ENCODE data around the gene RPL35A. TPM values are rescaled to one million over a fixed set of nuclear protein-coding genes. Genes with fewer than 3 reads are reported as not detected.
A peak's percentile ranks its signal among the peaks of the same experiment; 100 is the strongest.

RPL35A gene
- total and polyA plus RNA-seq, 9 of the 15 experiments (the other 6 are each of a cell fraction or from before 2014, with no cell fraction given) = 1,475 to 2,942 (median 2,367) TPM

DNA sequence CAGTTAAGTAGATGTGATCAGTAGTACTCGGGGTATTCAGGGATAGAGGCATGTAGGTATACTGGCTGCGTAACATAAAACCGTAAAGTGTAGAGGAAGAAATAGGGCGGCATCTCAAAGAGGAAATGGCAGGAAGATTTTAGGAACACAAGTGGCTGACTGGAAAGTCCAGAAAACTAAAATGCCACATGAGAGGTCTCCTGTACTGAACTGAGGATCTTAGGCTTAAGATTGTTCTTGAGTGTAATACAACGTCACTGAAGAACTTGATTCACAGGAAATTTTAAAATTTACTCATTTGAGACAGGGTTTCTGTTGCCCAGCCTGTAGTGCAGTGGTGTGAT lies 7.8 kb downstream of the RPL35A start:
- H3K4me3 ChIP-seq = no peak overlapping the region
- FAIRE-seq (no peak), DNase-seq (ENCODE audit: extremely low read depth in 1 of 4, low spot score in 3 of 4) (no peak), ATAC-seq (no peak)
- H3K4me2 ChIP-seq (ENCODE audit: insufficient read depth, low read length) = peak overlapping the region; percentile 99
- H4K20me1 ChIP-seq (replicated peaks; ENCODE audit: control insufficient read depth, insufficient read depth, low read length) = peaks cover 17% of the 10 kb centered on the region; the same call in 1 of the 2 replicates
- H3K9me1 ChIP-seq (ENCODE audit: control insufficient read depth, insufficient read depth, low read length) = no peaks in the 10 kb centered on the region
- H3K4me1 ChIP-seq (replicated peaks in 1 of 2; ENCODE audit: control insufficient read depth in 2 of 2, insufficient read depth in 2 of 2, low read length in 2 of 2) = peaks cover 34 to 37% of the 10 kb centered on the region in 2 experiments
- intact Hi-C loops (cut with micrococcal nuclease) = loop anchor here (10.0 kb wide), 1 partner anchor 223 kb away; the partner anchor contains the start of gene RUBCN
- ChIA-PET POLR2A (interaction anchor here (1.0 to 2.2 kb wide), 5 partner anchors 8 to 207 kb away, joined by 3 to 16 read pairs (median 5); partner anchors contain the start of gene RPL35A), CTCF (ENCODE audit: low intra/inter-chr PET ratio) (no interaction called here)
- WGBS (ENCODE audit: insufficient coverage, low coverage, missing lambda C conversion rate) = 19% methylated on average over 5 of the region's 5 CpGs
- peaks cover 74% of the 10 kb centered on the region for H3K79me2 ChIP-seq (ENCODE audit: control insufficient read depth, insufficient read depth, low read length)
- in situ Hi-C loops (cut with MboI) = no loop called here
- H3K27me3 ChIP-seq (ENCODE audit: control insufficient read depth in 2 of 2, insufficient read depth in 2 of 2, low read length in 2 of 2) = no peaks in the 10 kb centered on the region
- peak overlapping the region; percentile 53 to 89; a peak in 3 of 4 replicates for H3K9ac ChIP-seq (ENCODE audit: insufficient read depth in 1 of 2, low read depth in 2 of 2, low read length in 2 of 2)
- no TSS peak for BruUV-seq (replicated peaks)
- peak overlapping the region; percentile 91 for H3K27ac ChIP-seq (ENCODE audit: extremely low read depth, low read depth, low read length)
- H3K36me3 ChIP-seq (ENCODE audit: control insufficient read depth, insufficient read depth, low read length) = peaks cover 45% of the 10 kb centered on the region
- H2AFZ ChIP-seq (ENCODE audit: low read depth, low read length) = peak overlapping the region; percentile 49
- no peaks in the 10 kb centered on the region for H3K9me3 ChIP-seq (replicated peaks; ENCODE audit: control insufficient read depth, insufficient read depth, low read depth, low read length)
- no peak for TF ChIP-seq KDM4B (IDR thresholded peaks at IDR 0.05; ENCODE audit: borderline replicate concordance in 2 of 2, low read depth in 1 of 2)
- TF ChIP-seq, protein P1, sequence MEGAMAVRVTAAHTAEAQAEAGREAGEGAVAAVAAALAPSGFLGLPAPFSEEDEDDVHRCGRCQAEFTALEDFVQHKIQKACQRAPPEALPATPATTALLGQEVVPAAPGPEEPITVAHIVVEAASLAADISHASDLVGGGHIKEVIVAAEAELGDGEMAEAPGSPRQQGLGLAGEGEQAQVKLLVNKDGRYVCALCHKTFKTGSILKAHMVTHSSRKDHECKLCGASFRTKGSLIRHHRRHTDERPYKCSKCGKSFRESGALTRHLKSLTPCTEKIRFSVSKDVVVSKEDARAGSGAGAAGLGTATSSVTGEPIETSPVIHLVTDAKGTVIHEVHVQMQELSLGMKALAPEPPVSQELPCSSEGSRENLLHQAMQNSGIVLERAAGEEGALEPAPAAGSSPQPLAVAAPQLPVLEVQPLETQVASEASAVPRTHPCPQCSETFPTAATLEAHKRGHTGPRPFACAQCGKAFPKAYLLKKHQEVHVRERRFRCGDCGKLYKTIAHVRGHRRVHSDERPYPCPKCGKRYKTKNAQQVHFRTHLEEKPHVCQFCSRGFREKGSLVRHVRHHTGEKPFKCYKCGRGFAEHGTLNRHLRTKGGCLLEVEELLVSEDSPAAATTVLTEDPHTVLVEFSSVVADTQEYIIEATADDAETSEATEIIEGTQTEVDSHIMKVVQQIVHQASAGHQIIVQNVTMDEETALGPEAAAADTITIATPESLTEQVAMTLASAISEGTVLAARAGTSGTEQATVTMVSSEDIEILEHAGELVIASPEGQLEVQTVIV (CRISPR knock-in tag; IDR thresholded peaks at IDR 0.05; ENCODE audit: borderline replicate concordance) = peak; percentile 37; the same call in 1 of the 2 replicates
- peak; percentile 45; the same call in 1 of the 2 replicates for TF ChIP-seq NFRKB (IDR thresholded peaks at IDR 0.05; ENCODE audit: low read depth)
- no peak for TF ChIP-seq BACH1 (tag; IDR thresholded peaks at IDR 0.05)
- TF ChIP-seq OTX1 (CRISPR knock-in tag; IDR thresholded peaks at IDR 0.05) = no peak
- peak; percentile 39 for TF ChIP-seq RBBP5 (IDR thresholded peaks at IDR 0.05; ENCODE audit: borderline replicate concordance, insufficient read depth, low read length, poor library complexity, severe bottlenecking)
- no peak for TF ChIP-seq NCOA2 (IDR thresholded peaks at IDR 0.05; ENCODE audit: partially characterized antibody in 2 of 2)
- no peak for TF ChIP-seq NR2C2 (CRISPR knock-in tag; IDR thresholded peaks at IDR 0.05)
- TF ChIP-seq NR2C2 (tag; IDR thresholded peaks at IDR 0.05) = peak; percentile 11; the same call in 1 of the 2 replicates
- TF ChIP-seq, protein P2, sequence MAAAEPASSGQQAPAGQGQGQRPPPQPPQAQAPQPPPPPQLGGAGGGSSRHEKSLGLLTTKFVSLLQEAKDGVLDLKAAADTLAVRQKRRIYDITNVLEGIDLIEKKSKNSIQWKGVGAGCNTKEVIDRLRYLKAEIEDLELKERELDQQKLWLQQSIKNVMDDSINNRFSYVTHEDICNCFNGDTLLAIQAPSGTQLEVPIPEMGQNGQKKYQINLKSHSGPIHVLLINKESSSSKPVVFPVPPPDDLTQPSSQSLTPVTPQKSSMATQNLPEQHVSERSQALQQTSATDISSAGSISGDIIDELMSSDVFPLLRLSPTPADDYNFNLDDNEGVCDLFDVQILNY (CRISPR knock-in tag; IDR thresholded peaks at IDR 0.05) = no peak
- no peak for TF ChIP-seq MIER1 (IDR thresholded peaks at IDR 0.05; ENCODE audit: low read depth)
- TF ChIP-seq ZNF507 (tag; conservative IDR thresholded peaks at IDR 0.05) = no peak
- TF ChIP-seq, protein P3, sequence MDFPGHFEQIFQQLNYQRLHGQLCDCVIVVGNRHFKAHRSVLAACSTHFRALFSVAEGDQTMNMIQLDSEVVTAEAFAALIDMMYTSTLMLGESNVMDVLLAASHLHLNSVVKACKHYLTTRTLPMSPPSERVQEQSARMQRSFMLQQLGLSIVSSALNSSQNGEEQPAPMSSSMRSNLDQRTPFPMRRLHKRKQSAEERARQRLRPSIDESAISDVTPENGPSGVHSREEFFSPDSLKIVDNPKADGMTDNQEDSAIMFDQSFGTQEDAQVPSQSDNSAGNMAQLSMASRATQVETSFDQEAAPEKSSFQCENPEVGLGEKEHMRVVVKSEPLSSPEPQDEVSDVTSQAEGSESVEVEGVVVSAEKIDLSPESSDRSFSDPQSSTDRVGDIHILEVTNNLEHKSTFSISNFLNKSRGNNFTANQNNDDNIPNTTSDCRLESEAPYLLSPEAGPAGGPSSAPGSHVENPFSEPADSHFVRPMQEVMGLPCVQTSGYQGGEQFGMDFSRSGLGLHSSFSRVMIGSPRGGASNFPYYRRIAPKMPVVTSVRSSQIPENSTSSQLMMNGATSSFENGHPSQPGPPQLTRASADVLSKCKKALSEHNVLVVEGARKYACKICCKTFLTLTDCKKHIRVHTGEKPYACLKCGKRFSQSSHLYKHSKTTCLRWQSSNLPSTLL (IDR thresholded peaks at IDR 0.05) = no peak
- TF ChIP-seq, protein P4, sequence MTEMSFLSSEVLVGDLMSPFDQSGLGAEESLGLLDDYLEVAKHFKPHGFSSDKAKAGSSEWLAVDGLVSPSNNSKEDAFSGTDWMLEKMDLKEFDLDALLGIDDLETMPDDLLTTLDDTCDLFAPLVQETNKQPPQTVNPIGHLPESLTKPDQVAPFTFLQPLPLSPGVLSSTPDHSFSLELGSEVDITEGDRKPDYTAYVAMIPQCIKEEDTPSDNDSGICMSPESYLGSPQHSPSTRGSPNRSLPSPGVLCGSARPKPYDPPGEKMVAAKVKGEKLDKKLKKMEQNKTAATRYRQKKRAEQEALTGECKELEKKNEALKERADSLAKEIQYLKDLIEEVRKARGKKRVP (CRISPR knock-in tag; IDR thresholded peaks at IDR 0.05) = no peak
- no peak for TF ChIP-seq ZC3H4 (CRISPR knock-in tag; IDR thresholded peaks at IDR 0.05; ENCODE audit: borderline replicate concordance)
- TF ChIP-seq FOXA1 (IDR thresholded peaks at IDR 0.05; ENCODE audit: borderline replicate concordance) = no peak
- no peak for TF ChIP-seq STAT5A (IDR thresholded peaks at IDR 0.05; ENCODE audit: borderline replicate concordance, low read length)

All from K562 (cell line).